ENCODE results near the gene EIF4A2. TPM values are rescaled to one million over a fixed set of nuclear protein-coding genes. Genes with fewer than 3 reads are reported as not detected.

EIF4A2 gene
- total RNA-seq, 1 experiment from 2014 or later = 398 TPM

DNA sequence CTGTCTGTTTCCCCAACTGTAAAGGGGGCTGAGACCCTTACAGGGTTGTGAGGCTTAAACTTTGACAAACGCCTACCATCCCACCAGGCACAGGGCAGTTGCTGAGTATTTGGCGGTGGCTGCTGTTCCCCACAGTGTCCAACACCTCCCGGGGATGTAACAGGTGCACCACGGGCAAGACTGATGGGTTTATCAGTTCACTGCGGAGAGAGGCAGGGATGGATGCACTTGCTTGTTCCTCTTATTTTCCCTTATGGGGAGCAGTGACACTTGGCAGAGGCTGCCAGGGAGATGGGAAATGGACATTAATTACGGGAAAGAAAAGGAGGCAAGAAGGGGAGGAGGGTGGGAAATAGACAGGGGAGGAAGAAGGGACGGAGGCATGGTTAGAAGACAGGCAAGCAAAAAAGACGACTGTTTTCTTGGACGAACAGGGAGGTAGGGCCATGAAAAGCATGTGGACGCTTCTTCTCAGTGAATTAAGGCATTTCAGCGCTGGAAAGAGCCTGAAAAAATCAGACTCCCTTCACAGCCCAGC, 42.6 kb downstream of the EIF4A2 start:
- H3K79me2 ChIP-seq (ENCODE audit: insufficient read depth, low read length) = no peaks in the 10 kb centered on the region
- H2BK5ac ChIP-seq (ENCODE audit: insufficient read length, low read length) = no peak overlapping the region
- H2AFZ ChIP-seq (ENCODE audit: low read length) = no peak overlapping the region
- H3K23me2 ChIP-seq (ENCODE audit: insufficient read length, low read depth, low read length, poor library complexity, severe bottlenecking) = peaks cover 14% of the 10 kb centered on the region
- H3K14ac ChIP-seq (ENCODE audit: insufficient read depth, low read length) = no peak overlapping the region
- H2BK120ac ChIP-seq (ENCODE audit: low read depth, low read length, poor library complexity, severe bottlenecking) = no peak overlapping the region
- H4K91ac ChIP-seq (ENCODE audit: insufficient read length, low read depth, low read length) = no peak overlapping the region
- no peak overlapping the region for H3T11ph ChIP-seq (ENCODE audit: low read length)
- H2BK20ac ChIP-seq (ENCODE audit: low read depth, low read length, poor library complexity, severe bottlenecking) = no peak overlapping the region
- no peaks in the 10 kb centered on the region for H3K9me3 ChIP-seq (ENCODE audit: control insufficient read depth, low read depth, low read length)
- H3K27me3 Mint-ChIP-seq (ENCODE audit: low read depth) = peaks cover 62% of the 10 kb centered on the region
- no peak overlapping the region for H3K9ac ChIP-seq (ENCODE audit: extremely low read depth, insufficient read length, low read length)
- no peaks in the 10 kb centered on the region for H3K36me3 Mint-ChIP-seq (ENCODE audit: insufficient read depth in 1 of 3, low read depth in 3 of 3)
- no peak overlapping the region for H3K27ac Mint-ChIP-seq
- H3K4ac ChIP-seq (ENCODE audit: low read depth, low read length) = no peak overlapping the region
- TF ChIP-seq, protein P1, sequence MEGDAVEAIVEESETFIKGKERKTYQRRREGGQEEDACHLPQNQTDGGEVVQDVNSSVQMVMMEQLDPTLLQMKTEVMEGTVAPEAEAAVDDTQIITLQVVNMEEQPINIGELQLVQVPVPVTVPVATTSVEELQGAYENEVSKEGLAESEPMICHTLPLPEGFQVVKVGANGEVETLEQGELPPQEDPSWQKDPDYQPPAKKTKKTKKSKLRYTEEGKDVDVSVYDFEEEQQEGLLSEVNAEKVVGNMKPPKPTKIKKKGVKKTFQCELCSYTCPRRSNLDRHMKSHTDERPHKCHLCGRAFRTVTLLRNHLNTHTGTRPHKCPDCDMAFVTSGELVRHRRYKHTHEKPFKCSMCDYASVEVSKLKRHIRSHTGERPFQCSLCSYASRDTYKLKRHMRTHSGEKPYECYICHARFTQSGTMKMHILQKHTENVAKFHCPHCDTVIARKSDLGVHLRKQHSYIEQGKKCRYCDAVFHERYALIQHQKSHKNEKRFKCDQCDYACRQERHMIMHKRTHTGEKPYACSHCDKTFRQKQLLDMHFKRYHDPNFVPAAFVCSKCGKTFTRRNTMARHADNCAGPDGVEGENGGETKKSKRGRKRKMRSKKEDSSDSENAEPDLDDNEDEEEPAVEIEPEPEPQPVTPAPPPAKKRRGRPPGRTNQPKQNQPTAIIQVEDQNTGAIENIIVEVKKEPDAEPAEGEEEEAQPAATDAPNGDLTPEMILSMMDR (conservative IDR thresholded peaks at IDR 0.05) = no peak
- no peak overlapping the region for H3K18ac ChIP-seq (ENCODE audit: insufficient read length, low read depth, low read length)
- H4K5ac ChIP-seq (ENCODE audit: insufficient read length, low read depth, low read length) = no peak overlapping the region
- H2AK5ac ChIP-seq (ENCODE audit: insufficient read length, low read length) = no peak overlapping the region
- no peak overlapping the region for H3K27ac ChIP-seq (ENCODE audit: insufficient read length, low read depth, low read length)
- H3K79me1 ChIP-seq (ENCODE audit: insufficient read depth, low read depth, low read length, poor library complexity, severe bottlenecking) = no peaks in the 10 kb centered on the region
- H2BK12ac ChIP-seq (ENCODE audit: insufficient read length, low read depth, low read length) = no peak overlapping the region
- H3K23ac ChIP-seq (ENCODE audit: insufficient read length, low read depth, low read length) = no peak overlapping the region
- H3K9me3 Mint-ChIP-seq = no peaks in the 10 kb centered on the region; a peak in 1 of 5 replicates
- H2BK15ac ChIP-seq (ENCODE audit: low read depth, low read length) = no peak overlapping the region
- H3K4me3 Mint-ChIP-seq = peak overlapping the region; percentile 68 to 78
- no peaks in the 10 kb centered on the region; the same call in 1 of the 2 replicates for H3K4me1 ChIP-seq (ENCODE audit: insufficient read depth, low read length)
- no peaks in the 10 kb centered on the region for H4K20me1 ChIP-seq (ENCODE audit: control insufficient read depth, insufficient read depth, insufficient read length)
- peaks cover 5% of the 10 kb centered on the region; the same call in 1 of the 2 replicates for H3K27me3 ChIP-seq (ENCODE audit: insufficient read depth, low read length)
- H3K56ac ChIP-seq (ENCODE audit: insufficient read length, low read depth, low read length) = no peak overlapping the region
- H4K8ac ChIP-seq (replicated peaks; ENCODE audit: insufficient read length, low read depth, low read length) = no peak overlapping the region
- H3K4me2 ChIP-seq (ENCODE audit: insufficient read depth, insufficient read length, low read length) = peak overlapping the region; percentile 50
- H3K4me1 Mint-ChIP-seq = peaks cover 37 to 40% of the 10 kb centered on the region in 2 experiments
- DNase-seq = peak; percentile 38
- WGBS (ENCODE audit: extremely low coverage, insufficient read length, low lambda C conversion rate) = no CpG with 5 or more reads among the region's 11 CpGs

All from H9 (cell line).